Right forelimb (tissue), 1 donor: ENCODE results near the gene CTSD.
"Not testable (repeated sequence)": the region's sequence is repeated elsewhere in the genome, so short reads cannot be mapped to it uniquely, and the experiment has no call there.

Source experiments
- DNase-seq: peaks from one replicate; pipeline ENCODE4 v3.0.0-alpha.2; 2018

Gene CTSD

DNA sequence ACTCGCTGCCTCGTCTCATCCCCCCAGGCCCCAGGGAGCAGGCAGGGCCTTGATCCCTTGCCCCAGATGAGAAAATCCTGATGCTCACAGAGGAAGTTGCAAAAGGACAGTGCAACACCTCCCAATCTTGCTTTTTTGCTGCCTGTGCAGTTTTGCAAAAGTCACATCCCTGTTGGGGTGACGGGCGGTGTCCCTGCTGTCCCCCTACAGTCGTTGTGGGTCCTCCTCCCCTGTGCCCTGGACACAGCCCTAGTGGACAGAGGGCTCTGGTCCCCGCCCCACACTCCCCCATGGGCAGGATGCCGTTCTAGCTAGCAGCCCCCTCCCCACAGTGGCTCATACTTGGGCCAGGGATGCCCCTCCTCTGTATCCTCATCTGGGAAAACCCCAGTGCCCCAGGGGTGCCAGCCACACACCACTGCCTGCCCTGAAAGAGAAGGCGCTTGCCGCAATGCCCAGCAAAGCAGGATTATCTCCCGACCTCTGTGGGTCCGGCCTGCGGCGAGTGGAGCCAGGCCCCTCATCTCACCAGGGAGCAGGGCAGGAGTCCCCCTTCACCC is 18.4 kb upstream of the CTSD start:
- no peak for DNase-seq

DNA sequence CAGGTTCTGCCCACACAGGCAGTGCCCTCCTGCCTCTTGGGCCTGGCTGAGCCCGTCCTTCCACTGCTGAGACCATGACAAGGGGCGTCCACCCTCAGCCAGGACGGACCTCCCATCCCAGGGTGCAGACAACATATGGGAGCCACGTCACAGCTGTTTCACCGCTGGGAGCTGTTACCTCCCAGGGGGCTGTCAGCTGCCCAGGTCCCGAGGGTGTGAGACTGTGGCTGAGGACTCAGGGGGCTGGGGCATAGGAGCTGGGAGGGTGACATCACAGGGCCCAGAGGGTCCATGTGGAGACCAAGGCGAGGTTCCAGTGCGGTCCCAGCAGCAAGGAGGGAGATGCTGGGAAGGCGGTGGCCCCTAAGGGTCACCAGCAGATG is 17.9 kb upstream of the CTSD start:
- no peak for DNase-seq

DNA sequence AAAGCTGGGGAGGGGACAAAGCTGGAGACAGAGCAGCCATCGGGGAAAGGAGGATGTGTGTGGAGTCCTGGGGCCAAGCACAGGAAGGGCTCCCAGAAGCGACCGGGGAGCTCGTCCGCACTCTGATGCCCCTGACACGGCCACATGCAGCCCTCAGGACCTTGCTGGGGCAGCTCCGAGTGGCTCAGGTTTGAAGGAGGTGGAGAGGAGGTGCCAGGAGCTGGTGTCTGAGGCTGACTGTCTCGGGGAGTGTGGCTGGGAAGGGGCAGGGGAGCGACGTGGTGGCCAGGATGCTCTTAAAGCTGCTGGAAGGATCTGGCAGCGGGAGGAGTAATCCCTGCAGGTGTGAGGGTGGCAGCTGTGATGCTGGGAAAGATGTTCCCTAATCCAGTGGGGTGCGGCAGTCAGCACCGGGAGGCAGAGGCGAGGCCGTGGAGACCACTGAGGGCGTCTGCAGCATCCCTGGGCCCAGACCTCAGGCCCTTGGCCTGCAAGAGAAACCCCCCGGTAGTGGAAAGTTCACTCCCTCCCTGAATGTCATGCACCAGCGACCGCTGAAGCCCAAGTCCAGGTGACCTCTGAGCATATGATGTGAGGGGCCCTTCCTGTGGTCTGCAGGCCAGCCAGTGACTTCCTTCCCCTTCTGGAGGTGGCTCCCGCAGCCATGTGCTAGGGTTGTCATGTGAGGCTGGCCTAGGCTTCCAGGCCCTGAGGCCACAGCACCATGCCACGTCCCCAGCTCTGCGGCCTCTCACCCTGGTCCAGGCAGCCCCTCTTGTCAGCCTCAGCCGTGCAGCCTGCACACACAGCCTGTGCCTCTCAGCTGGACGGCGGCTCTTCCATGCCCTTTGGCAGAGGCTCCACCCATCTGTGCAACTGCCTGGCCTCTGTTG is 17.2 kb upstream of the CTSD start:
- no peak for DNase-seq

DNA sequence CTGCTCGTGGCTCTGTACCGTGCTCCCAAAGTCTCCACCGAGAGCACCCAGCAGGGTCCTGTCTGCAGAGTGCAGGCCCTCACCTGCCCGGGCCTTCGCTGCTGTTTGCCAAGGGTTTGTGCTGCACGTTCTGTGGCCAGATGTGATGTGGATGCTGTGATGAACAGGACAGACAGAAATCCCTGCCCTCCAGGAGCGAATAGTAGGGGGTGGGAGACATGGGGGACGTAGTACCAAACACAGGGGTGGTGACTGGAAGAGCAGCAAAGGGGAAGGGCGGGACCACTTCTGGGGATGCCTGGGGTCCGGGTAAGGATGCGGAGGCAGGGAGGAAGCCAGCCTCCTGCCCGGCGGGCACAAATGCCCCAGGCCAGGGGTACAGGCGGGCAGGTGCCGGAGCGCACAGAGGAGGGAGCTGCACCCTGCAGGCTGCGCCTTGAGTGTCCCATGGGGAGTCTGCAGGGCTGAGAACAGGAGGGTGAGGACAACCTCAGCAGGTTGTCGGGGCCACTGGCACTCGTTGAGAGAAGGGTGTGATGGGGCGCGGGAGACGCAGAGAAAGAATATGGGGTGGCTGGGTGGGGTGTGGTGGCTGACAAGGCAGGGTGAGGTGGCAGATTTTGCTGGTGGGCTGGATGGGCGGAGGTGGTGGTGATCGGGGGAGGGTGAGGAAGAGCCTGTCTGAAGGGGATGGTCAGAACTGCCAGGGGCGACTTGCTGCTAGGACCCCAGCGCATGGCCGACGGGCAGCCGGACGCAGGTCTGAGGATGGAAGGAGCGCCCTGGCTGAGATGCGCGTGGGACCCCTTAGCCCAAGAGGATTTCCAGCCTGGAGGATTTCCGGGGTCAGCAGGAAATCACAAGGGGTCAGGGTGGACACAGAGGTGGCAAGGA is 16.3 kb upstream of the CTSD start:
- no peak for DNase-seq

DNA sequence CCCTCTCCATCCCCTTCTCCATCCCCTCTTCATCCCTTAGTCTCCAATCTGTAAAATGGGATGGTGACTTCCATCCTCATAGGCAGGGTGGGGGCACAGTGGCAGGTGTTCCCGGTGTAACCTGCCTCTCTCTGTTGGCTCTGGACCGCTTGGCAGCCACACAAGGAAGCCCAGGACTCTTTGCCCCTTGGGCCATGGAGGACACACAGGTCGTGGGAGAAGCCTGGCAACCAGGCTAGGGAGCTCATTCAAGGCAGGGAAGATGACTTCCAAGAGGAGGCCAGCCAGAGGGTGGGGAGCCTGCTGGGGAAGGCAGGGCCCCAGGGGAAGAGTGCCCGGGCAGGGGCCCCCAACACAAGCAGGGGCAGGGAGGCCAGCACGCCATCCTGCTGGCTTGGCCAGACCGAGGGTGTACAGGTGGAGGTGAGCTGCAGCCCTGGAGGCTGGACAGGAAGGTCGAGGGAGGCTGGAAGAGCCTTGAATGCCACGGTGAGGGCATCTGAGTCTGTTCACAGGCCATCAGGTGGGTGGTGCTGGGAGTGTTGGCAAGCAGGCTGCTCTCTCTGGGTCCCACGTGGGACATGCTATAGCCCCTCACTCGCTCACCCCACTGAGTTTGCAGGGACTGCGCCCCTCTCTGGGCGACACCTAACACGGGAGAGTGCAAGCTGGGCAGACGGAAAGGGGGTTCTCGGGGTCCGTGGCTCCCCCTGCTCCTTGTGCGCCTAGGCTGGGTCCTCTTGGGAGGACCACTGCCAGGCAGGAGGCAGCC is 15.5 kb upstream of the CTSD start:
- no peak for DNase-seq

DNA sequence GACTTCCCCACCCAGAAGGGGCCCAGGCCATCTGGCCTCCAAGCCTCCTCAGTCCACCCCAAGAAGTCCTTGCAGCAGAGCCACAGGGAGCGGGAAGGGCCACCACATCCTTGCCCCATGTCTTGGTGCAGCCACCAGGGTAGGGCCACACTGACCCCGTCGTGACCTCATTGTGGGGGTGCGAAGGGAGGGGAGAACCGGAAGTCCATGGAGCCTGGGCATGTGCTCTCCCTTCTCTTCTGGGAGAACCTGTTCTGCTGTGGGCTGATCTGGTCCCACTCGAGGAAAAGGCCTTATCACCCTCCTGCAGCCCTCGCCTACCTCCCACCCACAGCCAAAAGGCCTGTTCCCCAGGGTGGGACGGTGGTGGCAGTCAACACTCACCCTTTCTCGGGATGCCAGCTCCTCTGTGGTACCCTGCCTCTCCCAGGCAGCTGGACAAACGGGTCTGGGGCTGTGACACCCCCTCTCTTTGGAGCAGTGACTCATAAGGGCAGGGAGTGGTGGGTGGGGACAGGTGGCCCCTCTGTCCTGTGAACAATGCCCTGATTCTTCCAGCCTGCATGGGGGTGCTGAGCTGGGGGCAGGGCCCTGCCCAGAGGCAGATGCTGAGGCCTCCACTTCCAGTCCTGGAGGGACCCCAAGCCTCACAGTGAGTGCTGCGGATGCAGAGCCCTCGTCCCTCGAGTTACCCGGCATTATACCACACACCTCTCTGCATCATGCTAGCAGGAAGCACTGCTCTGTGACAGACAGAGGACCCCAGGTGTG is 14.6 kb upstream of the CTSD start:
- no peak for DNase-seq

DNA sequence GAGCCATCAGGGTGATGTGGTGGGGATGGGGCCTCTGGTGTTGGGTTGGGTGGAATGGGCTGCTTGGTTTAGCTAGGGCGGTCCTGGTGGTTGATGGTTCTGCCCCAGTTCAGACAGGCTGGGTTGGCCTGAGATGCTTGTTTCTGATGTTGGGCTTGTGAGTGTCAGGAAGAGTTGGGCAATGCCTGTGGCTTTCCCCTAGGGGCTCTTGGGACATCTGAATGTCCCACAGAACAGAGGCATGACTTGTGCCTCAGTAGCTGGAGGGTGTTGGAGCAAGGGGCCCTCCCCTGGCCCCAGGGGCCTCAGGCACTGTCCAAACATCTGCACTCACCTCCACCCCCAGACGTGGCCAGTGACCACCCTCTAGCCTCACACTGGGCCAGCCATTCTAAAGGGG is 14.0 kb upstream of the CTSD start:
- no peak for DNase-seq

DNA sequence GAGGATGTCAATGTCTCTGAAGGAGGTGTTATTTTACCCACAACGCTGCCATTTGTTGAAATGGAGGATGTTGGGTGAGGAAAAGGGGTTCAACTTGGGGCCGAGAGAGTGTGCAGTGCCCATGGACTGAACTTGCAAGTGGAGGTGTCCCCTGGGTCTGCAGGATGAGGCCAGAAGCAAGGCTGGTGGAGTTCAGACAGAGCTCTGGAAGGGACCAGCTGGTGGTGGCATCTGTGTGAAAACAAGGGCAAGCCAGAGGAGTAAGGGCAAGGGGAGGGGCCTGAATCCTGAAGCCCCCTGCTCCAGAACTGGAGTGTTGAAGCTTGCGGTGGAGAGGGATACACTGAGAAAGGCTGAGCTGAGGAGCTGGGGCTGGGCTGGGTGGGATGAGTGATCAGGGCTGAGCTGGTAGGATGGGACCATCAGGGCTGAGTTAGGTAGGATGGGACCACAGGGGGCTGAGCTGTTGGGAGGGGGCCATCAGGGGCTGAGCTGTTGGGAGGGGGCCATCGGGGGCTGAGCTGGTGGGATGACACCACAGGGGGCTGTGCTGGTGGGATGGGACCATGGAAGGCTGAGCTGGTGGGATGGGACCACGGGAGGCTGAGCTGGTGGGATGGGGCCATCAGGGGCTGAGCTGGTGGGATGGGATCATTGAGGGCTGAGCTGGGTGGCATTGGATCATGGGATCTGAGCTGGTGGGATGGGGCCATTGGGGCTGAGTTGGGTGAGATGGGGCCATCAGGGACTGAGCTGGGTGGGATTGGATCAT is 13.4 kb upstream of the CTSD start:
- DNase-seq: no peak

DNA sequence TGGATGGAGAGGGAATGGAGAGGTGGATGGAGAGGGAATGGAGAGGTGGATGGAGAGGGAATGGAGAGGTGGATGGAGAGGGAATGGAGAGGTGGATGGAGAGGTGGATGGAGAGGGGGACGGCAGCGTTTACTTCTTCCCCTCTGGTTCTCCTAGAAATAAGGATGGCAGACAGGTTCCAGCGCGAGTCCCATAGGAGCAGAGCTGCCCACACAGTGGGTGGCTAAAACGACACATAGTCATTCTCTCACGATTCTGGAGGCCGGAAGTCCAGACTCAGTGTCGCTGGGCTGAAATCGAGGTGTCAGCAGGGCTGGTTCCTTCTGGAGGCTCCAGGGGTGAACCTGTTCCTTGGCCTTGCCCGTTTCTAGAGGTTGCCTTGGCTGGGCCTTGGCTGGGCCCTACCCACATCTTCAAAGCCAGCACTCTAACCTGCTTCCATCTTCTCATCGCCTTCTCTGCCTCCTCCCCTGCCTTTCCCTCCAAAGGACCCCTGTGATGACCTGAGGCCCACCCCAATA is 12.7 kb upstream of the CTSD start:
- DNase-seq: no peak

DNA sequence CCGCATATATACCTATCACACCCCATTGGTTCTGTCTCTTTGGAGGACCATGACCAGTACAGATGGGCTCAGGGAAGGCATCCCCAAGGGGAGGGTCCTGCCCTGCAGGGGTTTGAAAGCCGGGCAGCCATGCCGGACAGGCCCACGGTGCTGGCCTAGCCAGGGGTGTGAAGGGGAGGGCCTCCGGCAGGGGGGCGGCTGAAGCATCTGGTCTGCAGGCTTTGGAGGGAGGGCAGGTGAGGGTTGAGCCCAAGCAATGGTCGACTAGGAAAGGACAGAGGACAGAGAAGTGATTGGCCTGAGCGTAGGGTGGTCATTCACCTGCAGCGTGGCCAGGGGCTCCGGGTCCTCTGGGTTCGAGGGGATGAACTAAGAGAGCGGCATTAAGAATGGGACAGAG is 11.2 kb upstream of the CTSD start:
- DNase-seq: no peak

DNA sequence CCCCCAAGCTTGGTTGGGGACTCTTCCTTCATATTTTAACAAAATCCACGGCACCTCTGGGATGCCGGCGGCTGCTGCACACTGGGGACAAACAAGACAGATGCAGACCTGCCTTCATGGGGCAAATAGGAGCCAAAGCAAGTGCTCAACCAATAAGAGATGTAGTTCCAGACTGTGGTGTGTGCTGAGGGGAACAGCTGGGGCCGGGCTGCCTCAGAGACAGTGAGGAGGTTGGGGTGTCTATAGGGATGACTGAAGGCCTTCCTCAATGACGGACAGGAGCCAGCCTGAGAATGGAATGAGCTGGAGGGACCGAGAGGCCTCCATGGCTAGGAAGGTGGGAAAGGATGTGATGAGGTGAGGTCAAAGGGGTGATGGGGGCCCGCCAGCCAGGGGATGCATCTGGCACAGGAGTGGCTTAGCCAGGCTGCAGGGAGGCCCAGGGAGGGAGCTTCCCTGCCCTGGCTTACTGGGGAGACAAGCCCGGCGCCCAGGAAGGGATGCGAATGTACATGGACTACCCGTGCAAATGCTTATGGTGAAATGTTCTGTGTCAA is 10.3 kb upstream of the CTSD start:
- no peak for DNase-seq

DNA sequence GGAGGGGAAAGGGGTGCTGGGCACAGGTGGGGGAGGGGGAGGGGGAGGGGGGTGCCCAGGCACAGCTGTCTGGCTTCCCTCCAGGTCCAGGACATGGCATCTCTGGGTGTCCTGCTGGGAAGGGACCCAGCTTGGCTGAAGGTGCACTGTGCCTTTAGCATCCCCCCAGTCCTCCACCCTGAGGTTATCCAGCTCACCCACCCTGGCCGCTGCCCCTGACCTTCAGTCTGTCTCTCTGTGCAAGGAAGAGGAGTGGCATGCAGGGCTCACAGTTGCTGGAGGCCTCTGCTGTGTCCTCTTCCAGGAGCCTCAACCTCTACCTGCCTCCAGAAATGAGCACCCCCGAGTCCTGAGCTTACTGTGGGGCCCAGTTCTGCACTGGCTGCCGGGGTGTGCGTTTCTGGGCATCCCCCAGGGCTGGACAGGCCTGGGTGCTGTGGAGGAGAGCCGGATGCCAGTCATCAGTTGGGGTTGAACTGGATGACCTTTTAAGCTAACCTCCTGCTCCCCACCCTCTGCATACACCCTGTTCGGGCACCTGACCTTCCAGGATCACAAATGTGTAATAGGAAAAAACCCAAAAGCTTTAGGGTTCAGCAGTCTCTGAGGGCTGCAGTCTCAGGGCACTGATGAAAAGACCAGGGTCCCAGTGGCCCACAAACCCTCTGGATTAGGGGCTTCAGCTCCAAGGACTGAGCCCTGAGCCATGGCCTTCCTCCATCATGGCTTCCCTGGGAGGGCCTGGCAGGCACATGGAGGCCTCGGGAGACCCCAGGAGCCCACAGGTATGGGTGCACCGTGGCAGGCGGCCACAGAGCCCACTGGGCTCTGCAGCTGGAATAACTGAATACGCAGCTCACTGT is 9.6 kb upstream of the CTSD start:
- no peak for DNase-seq

DNA sequence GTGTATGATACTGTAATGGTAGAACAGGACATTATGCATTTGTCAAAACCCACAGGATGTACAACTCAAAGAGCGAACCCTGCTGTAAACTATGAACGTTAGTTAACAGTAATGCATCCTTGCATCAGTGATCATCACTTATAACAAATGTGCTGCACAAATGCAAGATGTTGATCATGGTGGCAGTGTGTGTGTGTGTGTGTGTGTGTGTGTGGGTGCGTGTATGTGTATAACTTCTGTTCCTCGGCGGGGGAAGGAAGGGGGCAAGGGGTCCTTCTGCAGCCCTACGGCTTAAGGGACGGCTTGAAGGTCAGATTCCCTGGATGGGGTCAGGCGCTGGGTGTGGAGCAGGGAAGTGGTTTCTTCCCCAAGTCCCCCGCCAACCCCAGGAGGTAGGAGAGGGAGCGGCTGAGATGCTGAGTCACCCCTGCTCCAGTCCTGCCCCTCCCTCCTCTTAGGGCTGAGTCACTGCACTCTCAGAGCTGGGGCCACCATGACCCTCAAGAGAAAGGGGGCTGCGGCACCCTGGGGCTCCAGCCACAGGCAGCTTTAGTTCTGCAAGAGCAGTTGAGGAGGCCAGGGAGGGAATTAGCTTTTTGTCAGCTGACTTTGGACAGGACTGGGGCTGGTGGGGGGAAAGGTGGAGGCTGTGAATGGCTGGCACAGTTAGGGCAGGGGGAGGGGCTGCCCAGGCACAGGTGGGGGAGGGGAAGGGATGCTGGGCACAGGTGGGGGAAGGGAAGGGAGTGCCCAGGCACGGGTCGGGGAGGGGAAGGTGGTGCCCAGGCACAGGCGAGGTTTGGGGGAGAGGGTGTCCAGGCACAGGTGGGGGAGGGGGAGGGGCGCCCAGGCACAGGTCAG is 8.8 kb upstream of the CTSD start:
- no peak for DNase-seq

DNA sequence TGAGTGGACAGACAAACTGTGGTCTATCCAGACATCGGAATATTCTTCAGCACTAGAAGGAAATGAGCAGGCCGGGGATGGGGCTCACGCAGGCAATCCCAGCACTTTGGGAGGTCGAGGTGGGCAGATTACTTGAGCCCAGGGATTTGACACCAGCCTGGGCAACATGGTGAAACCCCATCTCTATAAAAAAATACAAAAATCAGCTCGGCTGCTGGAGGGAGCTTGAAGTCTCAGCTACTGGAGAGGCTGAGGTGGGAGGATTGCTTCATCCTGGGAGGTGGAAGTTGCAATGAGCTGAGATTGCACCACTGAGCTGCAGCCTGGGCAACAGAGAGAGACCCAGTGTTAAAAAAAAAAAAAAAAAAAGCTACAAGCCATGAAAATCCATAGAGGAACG is 8.0 kb upstream of the CTSD start:
- no peak for DNase-seq

DNA sequence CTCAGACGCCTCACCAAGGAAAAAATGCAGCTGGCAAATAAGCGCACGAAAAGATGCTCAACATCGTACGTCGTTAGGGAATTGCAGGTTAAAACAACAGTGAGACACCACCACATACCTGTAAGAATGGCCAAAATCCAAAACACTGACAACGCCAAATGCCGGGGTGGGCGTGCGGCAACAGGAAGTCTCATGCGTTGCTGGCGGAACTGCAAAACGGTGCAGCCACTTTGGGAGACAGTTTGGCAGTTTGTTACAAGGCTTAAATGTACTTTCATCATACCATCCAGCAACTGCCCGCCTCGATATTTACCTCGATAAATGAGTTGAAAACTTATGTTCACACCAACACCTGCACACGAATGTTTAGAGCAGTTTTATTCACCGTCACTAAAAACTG is 7.5 kb upstream of the CTSD start:
- DNase-seq: no peak

DNA sequence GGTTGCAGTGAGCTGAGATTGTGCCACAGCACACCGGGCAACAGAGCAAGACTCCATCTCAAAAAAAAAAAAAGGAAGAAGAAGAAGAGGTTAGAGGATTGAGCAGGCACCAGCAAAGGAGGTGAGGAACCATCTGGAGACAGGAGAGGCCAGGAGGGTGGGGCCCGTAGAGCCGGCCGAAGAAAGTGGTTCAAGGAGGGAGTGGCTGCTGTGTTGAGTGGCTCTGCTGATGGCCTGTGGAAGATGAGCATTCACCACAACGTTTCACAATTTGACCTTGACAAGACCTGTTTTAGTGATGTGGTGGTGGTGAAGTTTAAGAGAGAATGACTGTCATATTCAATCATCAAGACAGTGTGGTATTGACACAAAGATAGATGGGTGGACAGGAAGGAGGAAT is 6.8 kb upstream of the CTSD start:
- no peak for DNase-seq

DNA sequence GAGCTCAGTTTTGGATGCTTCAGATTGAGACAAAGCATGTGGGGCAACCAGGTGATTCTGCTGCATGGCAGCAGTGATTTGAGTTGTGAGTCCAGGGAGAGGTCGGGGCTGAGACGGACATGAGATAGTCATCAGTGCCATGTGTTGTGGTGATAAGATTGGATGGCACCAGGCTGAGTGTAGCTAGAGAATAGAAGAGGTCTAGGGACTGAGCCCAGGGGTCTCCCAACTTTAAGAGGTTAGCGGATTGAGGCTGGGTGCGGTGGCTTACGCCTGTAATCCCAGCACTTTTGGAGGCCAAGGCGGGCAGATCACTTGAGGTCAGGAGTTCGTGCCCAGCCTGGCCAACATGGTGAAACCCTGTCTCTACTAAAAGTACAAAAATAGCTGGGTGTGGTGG is 6.3 kb upstream of the CTSD start:
- no peak for DNase-seq

DNA sequence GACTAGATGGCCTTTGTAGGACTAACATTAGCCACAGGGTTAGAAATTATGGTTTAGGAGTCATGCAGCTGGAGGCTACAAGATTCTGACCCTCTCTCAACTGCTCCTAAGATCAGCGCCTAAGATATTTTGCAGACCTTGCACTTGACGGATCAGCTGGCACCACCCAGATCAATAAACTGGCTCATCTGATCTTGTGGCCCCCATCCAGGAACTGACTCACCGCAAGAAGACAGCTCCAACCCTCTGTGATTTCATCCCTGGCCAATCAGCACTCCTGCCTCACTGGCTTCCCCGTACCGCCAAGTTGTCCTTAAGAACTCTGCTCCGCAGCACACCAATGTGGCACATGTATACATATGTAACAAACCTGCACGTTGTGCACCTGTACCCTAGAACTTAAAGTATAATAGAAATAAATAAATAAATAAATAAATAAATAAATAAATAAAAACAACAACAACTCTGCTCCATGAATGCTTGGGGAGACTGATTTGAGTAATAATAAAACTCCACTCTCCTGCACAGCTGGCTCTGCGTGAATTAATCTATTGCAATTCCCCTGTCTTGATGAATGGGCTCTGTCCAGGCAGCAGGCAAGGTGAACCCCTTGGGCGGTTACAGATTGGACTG is 5.7 kb upstream of the CTSD start:
- not testable (repeated sequence) for DNase-seq
